Hepatocyte (in vitro differentiated cells): ENCODE data around the gene MS4A6E. TPM values are rescaled to one million over a fixed set of nuclear protein-coding genes. Genes with fewer than 3 reads are reported as not detected.

Experiments used
- DNase-seq: peaks from one replicate; pipeline ENCODE4 v3.0.0-alpha.2; 2016; ENCODE audit warnings: low spot score
- H2AFZ ChIP-seq: fragments of 200-600 bp; sonication (generic); 2 replicates; pipeline ENCODE4 v1.6.0; 2016; ENCODE audit warnings: antibody characterized with exemption, mild to moderate bottlenecking
- H3K27ac ChIP-seq: fragments of 200-600 bp; sonication (generic); 2 replicates; pipeline ENCODE4 v1.5.1; 2016; ENCODE audit warnings: mild to moderate bottlenecking
- H3K27me3 ChIP-seq: fragments of 200-600 bp; sonication (generic); 2 replicates; pipeline ENCODE4 v1.6.1; 2016
- H3K36me3 ChIP-seq: fragments of 200-600 bp; sonication (generic); replicated peaks from 2 replicates; pipeline ENCODE4 v1.5.1; 2016; ENCODE audit warnings: low read depth; ENCODE audit not compliant: insufficient read depth
- H3K4me1 ChIP-seq: fragments of 200-600 bp; sonication (generic); 2 replicates; pipeline ENCODE4 v1.5.1; 2016; ENCODE audit warnings: mild to moderate bottlenecking, moderate library complexity; ENCODE audit not compliant: insufficient read depth
- H3K4me2 ChIP-seq: fragments of 200-600 bp; sonication (generic); 2 replicates; pipeline ENCODE4 v1.6.0; 2016
- H3K4me3 ChIP-seq: fragments of 200-600 bp; sonication (generic); 2 replicates; pipeline ENCODE4 v1.5.1; 2016; ENCODE audit warnings: mild to moderate bottlenecking
- H3K79me2 ChIP-seq: fragments of 200-600 bp; sonication (generic); 2 replicates; pipeline ENCODE4 v1.6.0; 2017; ENCODE audit warnings: mild to moderate bottlenecking
- H3K9me2 ChIP-seq: fragments of 200-600 bp; sonication (generic); replicated peaks from 2 replicates; pipeline ENCODE4 v1.6.0; 2017; ENCODE audit warnings: mild to moderate bottlenecking; ENCODE audit not compliant: insufficient read depth
- H3K9me3 ChIP-seq: fragments of 200-600 bp; sonication (generic); 2 replicates; pipeline ENCODE4 v1.5.1; 2016; ENCODE audit warnings: low read depth, mild to moderate bottlenecking
- H4K20me1 ChIP-seq: fragments of 200-600 bp; sonication (generic); 2 replicates; pipeline ENCODE4 v1.6.0; 2016; ENCODE audit warnings: mild to moderate bottlenecking; ENCODE audit not compliant: insufficient read depth, poor library complexity, severe bottlenecking
- CTCF ChIP-seq: fragments of 200-600 bp; sonication (generic); IDR thresholded peaks from 2 replicates; pipeline ENCODE4 v1.5.1; 2016; ENCODE audit warnings: antibody characterized with exemption, mild to moderate bottlenecking; ENCODE audit not compliant: poor library complexity
- EZH2 ChIP-seq: fragments of 200-600 bp; sonication (generic); IDR thresholded peaks from 2 replicates; pipeline ENCODE4 v1.6.1; 2016; ENCODE audit warnings: antibody characterized with exemption, mild to moderate bottlenecking, borderline replicate concordance
- EZH2phosphoT487 ChIP-seq: fragments of 200-600 bp; sonication (generic); IDR thresholded peaks from one replicate; pipeline ENCODE4 v1.6.1; 2018; ENCODE audit warnings: antibody characterized with exemption, mild to moderate bottlenecking, low read depth, moderate library complexity; ENCODE audit not compliant: unreplicated experiment, severe bottlenecking
- WGBS: methylation state at CpG from one replicate; pipeline ENCODE4 v1.1.6; 2016; ENCODE audit warnings: low lambda C conversion rate; ENCODE audit errors: missing lambda C conversion rate; 5-methylcytosine and 5-hydroxymethylcytosine counted together
- polyA plus RNA-seq: library from polyadenylated mRNA; unstranded; fragments of >200 nt; fragmentation: Nextera tagmentation; extraction: Ambion mirVana; gene quantifications from 2 replicates; pipeline ENCODE4 v1.2.1, GENCODE V29; 2016
- total RNA-seq: library from RNA; depleted of rRNA; stranded (reverse); fragments of >200 nt; gene quantifications from 2 replicates; pipeline ENCODE4 v1.2.3, GENCODE V29; 2014

The MS4A6E gene
- total and polyA plus RNA-seq, 2 experiments from 2014 or later: not detected

- TF ChIP-seq EZH2phosphoT487 (no peak), CTCF (no peak)
- no peak overlapping the region for H3K27ac ChIP-seq
- no peaks in the 10 kb centered on the region for H3K4me1 ChIP-seq
- no peaks in the 10 kb centered on the region for H3K27me3 ChIP-seq
- no peaks in the 10 kb centered on the region for H3K9me3 ChIP-seq
- no peaks in the 10 kb centered on the region for H3K9me2 ChIP-seq
- H2AFZ ChIP-seq: no peak overlapping the region
- no peaks in the 10 kb centered on the region for H3K36me3 ChIP-seq
- no peak for DNase-seq
- H3K4me2 ChIP-seq: no peak overlapping the region
- 81% methylated on average over 2 of the region's 2 CpGs for WGBS
- no peaks in the 10 kb centered on the region for H3K79me2 ChIP-seq
- H3K4me3 ChIP-seq: no peak overlapping the region
- H4K20me1 ChIP-seq: no peaks in the 10 kb centered on the region
These were observed 20.2 kb downstream of the MS4A6E start for GRCh38 chr11:60347084-60347797.

- Histone ChIP-seq H3K9me3 (no peaks in the 10 kb centered on the region), H3K4me2 (no peak overlapping the region), H3K4me3 (no peak overlapping the region), H3K36me3 (no peaks in the 10 kb centered on the region), H3K9me2 (no peaks in the 10 kb centered on the region), H4K20me1 (no peaks in the 10 kb centered on the region), H3K27me3 (no peaks in the 10 kb centered on the region), H3K4me1 (no peaks in the 10 kb centered on the region), H2AFZ (no peak overlapping the region), H3K27ac (no peak overlapping the region), H3K79me2 (no peaks in the 10 kb centered on the region)
- 49% methylated on average over 2 of the region's 2 CpGs for WGBS
- no peak for DNase-seq
- TF ChIP-seq EZH2 (no peak), CTCF (no peak), EZH2phosphoT487 (no peak)
These were observed 21.1 kb downstream of the MS4A6E start for GRCh38 chr11:60348116-60348515.

GRCh38 chr11:60349990-60350389 is 22.9 kb downstream of the MS4A6E start:
- Histone ChIP-seq H2AFZ (no peak overlapping the region), H3K9me3 (no peaks in the 10 kb centered on the region), H3K4me1 (no peaks in the 10 kb centered on the region), H3K79me2 (no peaks in the 10 kb centered on the region), H4K20me1 (no peaks in the 10 kb centered on the region), H3K36me3 (no peaks in the 10 kb centered on the region), H3K9me2 (no peaks in the 10 kb centered on the region), H3K27ac (no peak overlapping the region), H3K4me3 (no peak overlapping the region), H3K27me3 (no peaks in the 10 kb centered on the region), H3K4me2 (no peak overlapping the region)
- TF ChIP-seq EZH2: no peak
- TF ChIP-seq EZH2phosphoT487: no peak
- no peak for TF ChIP-seq CTCF
- DNase-seq: no peak
- WGBS: 76% methylated on average over 1 of the region's 1 CpG
